Esophagus (tissue), 2 donors: Measurements from ENCODE around the gene SLC10A7. TPM values are rescaled to one million over a fixed set of nuclear protein-coding genes. Genes with fewer than 3 reads are reported as not detected.

Source experiments
- H3K27ac ChIP-seq, 2 donors: one replicate each; pipeline ENCODE4 v1.5.1; 2013; ENCODE audit warnings: low read depth in 2 of 2, mild to moderate bottlenecking in 2 of 2, inconsistent platforms in 1 of 2, low read length in 1 of 2, moderate library complexity in 1 of 2
- H3K27me3 ChIP-seq, 2 donors: one replicate each; pipeline ENCODE4 v1.6.1; 2013; ENCODE audit warnings: low read length in 2 of 2, control low read depth in 1 of 2, mild to moderate bottlenecking in 1 of 2; ENCODE audit not compliant: insufficient read depth in 2 of 2, control insufficient read depth in 1 of 2
- H3K36me3 ChIP-seq, 2 donors: one replicate each; pipeline ENCODE4 v1.6.1; 2013; ENCODE audit warnings: low read length in 1 of 2; ENCODE audit not compliant: control insufficient read depth in 2 of 2, insufficient read depth in 2 of 2
- H3K4me1 ChIP-seq, 2 donors: one replicate each; pipeline ENCODE4 v1.6.1; 2013; ENCODE audit warnings: low read length in 1 of 2; ENCODE audit not compliant: control insufficient read depth in 2 of 2, insufficient read depth in 2 of 2
- H3K4me3 ChIP-seq, 2 donors: one replicate each; pipeline ENCODE4 v1.5.1; 2013; ENCODE audit warnings: low read length in 2 of 2, mild to moderate bottlenecking in 2 of 2, low read depth in 1 of 2, moderate library complexity in 1 of 2
- H3K9me3 ChIP-seq, 2 donors: one replicate each; pipeline ENCODE4 v1.6.1; 2013; ENCODE audit warnings: mild to moderate bottlenecking in 2 of 2, low read depth in 1 of 2, low read length in 1 of 2, moderate library complexity in 1 of 2; ENCODE audit not compliant: control insufficient read depth in 2 of 2, insufficient read depth in 1 of 2
- WGBS, 2 donors: extraction: QIAGEN DNeasy Blood & Tissue Kit; methylation state at CpG; one replicate each; pipeline ENCODE4 v1.1.7; 2013; 5-methylcytosine and 5-hydroxymethylcytosine counted together
- polyA plus RNA-seq, 2 donors: library from polyadenylated mRNA; stranded (reverse); fragments of 200-250 nt; gene quantifications; one replicate each; pipeline ENCODE4 v1.2.3, GENCODE V29; 2013
- donor health status: healthy with polysubstance abuse.
- donor health status: Bipolar disorder and iron deficiency.

SLC10A7 gene
- polyA plus RNA-seq, 2 donors: 2.5 to 3.8 TPM

- no peak overlapping the region for H3K4me3 ChIP-seq
- H3K27ac ChIP-seq: no peak overlapping the region
Measured at GRCh38 chr4:146335763-146336409, 185.9 kb downstream of the SLC10A7 start.

GRCh38 chr4:146334862-146335449 is 186.8 kb downstream of the SLC10A7 start:
- Histone ChIP-seq H3K27me3 (no peaks in the 10 kb centered on the region), H3K4me1 (no peaks in the 10 kb centered on the region), H3K36me3 (no peaks in the 10 kb centered on the region), H3K9me3 (no peaks in the 10 kb centered on the region), H3K4me3 (no peak overlapping the region), H3K27ac (no peak overlapping the region)
- WGBS, 2 donors: 81 to 87% methylated on average over 4 of the region's 4 CpGs

More at GRCh38 chr4:146335763-146336409, 185.9 kb downstream of the SLC10A7 start:
- Histone ChIP-seq H3K9me3 (no peaks in the 10 kb centered on the region), H3K36me3 (no peaks in the 10 kb centered on the region), H3K27me3 (no peaks in the 10 kb centered on the region), H3K4me1 (no peaks in the 10 kb centered on the region)
- WGBS, 2 donors: 68 to 75% methylated on average over 3 of the region's 3 CpGs

- no peaks in the 10 kb centered on the region for H3K9me3 ChIP-seq
- H3K36me3 ChIP-seq: no peaks in the 10 kb centered on the region
- no peaks in the 10 kb centered on the region for H3K27me3 ChIP-seq
- H3K4me1 ChIP-seq: no peaks in the 10 kb centered on the region
- H3K27ac ChIP-seq: no peak overlapping the region
- WGBS, 2 donors: 41 to 49% methylated on average over 2 of the region's 2 CpGs
- no peak overlapping the region for H3K4me3 ChIP-seq
Measured at GRCh38 chr4:146333895-146334262, 187.9 kb downstream of the SLC10A7 start.

- Histone ChIP-seq H3K27me3 (no peaks in the 10 kb centered on the region), H3K4me3 (no peak overlapping the region), H3K9me3 (no peaks in the 10 kb centered on the region), H3K4me1 (peaks cover 0 to 2% of the 10 kb centered on the region in 2 donors), H3K27ac (no peak overlapping the region), H3K36me3 (no peaks in the 10 kb centered on the region)
- 28 to 31% methylated on average over 4 of the region's 4 CpGs for WGBS, 2 donors
Measured at GRCh38 chr4:146333187-146333894, 188.4 kb downstream of the SLC10A7 start.

- H3K4me1 ChIP-seq: peaks cover 0 to 2% of the 10 kb centered on the region in 2 donors
- no peaks in the 10 kb centered on the region for H3K36me3 ChIP-seq
- H3K4me3 ChIP-seq: no peak overlapping the region
- no peak overlapping the region for H3K27ac ChIP-seq
- H3K27me3 ChIP-seq: no peaks in the 10 kb centered on the region
- 63 to 73% methylated on average over 4 of the region's 4 CpGs for WGBS, 2 donors
- no peaks in the 10 kb centered on the region for H3K9me3 ChIP-seq
Measured at GRCh38 chr4:146330392-146330791, 191.3 kb downstream of the SLC10A7 start.

- Histone ChIP-seq H3K4me1 (peaks cover 0 to 2% of the 10 kb centered on the region in 2 donors), H3K27me3 (no peaks in the 10 kb centered on the region), H3K9me3 (no peaks in the 10 kb centered on the region), H3K27ac (no peak overlapping the region), H3K4me3 (no peak overlapping the region), H3K36me3 (no peaks in the 10 kb centered on the region)
Measured at GRCh38 chr4:146329050-146329716, 192.6 kb downstream of the SLC10A7 start.

GRCh38 chr4:146327859-146328650 is 193.7 kb downstream of the SLC10A7 start:
- 87 to 94% methylated on average over 6 of the region's 6 CpGs for WGBS, 2 donors
- H3K4me1 ChIP-seq: peaks cover 0 to 2% of the 10 kb centered on the region in 2 donors
- H3K27me3 ChIP-seq: no peaks in the 10 kb centered on the region
- no peaks in the 10 kb centered on the region for H3K36me3 ChIP-seq
- no peak overlapping the region for H3K4me3 ChIP-seq
- no peak overlapping the region for H3K27ac ChIP-seq
- H3K9me3 ChIP-seq: no peaks in the 10 kb centered on the region

- Histone ChIP-seq H3K36me3 (no peaks in the 10 kb centered on the region), H3K9me3 (no peaks in the 10 kb centered on the region), H3K4me3 (no peak overlapping the region), H3K4me1 (no peaks in the 10 kb centered on the region), H3K27ac (no peak overlapping the region), H3K27me3 (no peaks in the 10 kb centered on the region)
Measured at GRCh38 chr4:146318894-146319293, 202.8 kb downstream of the SLC10A7 start.

GRCh38 chr4:146317783-146318182 is 204.0 kb downstream of the SLC10A7 start:
- Histone ChIP-seq H3K9me3 (no peaks in the 10 kb centered on the region), H3K4me1 (no peaks in the 10 kb centered on the region), H3K36me3 (no peaks in the 10 kb centered on the region), H3K27ac (no peak overlapping the region), H3K27me3 (no peaks in the 10 kb centered on the region), H3K4me3 (no peak overlapping the region)
- 96 to 100% methylated on average over 1 of the region's 1 CpG for whole genome bisulfite sequencing, 2 donors
